RWPE2 (cell line): Measurements from ENCODE around the gene CYP2E1.
"Not testable (repeated sequence)": the region's sequence is repeated elsewhere in the genome, so short reads cannot be mapped to it uniquely, and the experiment has no call there.

Experiments used
- ATAC-seq: fragments of 200-7000 bp; cut with Tn5 transposase; 3 replicates; pipeline ENCODE4 v1.9.1; 2021; ENCODE audit warnings: low read depth
- DNase-seq: peaks from one replicate; pipeline ENCODE4 v3.0.0-alpha.2; 2020; ENCODE audit warnings: low spot score
- H3K27ac ChIP-seq: fragments of 450-650 bp; 2 replicates; pipeline ENCODE4 v1.5.1; 2017; ENCODE audit warnings: mild to moderate bottlenecking; ENCODE audit not compliant: poor library complexity, severe bottlenecking
- H3K27me3 ChIP-seq: fragments of 250-450 bp; sonication (Bioruptor Pico); 2 replicates; pipeline ENCODE4 v1.5.1; 2021; ENCODE audit warnings: mild to moderate bottlenecking, moderate library complexity; ENCODE audit not compliant: insufficient read depth, poor library complexity, severe bottlenecking
- H3K36me3 ChIP-seq: fragments of 250-450 bp; sonication (Bioruptor Pico); 2 replicates; pipeline ENCODE4 v1.5.1; 2020; ENCODE audit warnings: low read depth, mild to moderate bottlenecking, moderate library complexity
- H3K4me1 ChIP-seq: fragments of 250-450 bp; sonication (Bioruptor Pico); 2 replicates; pipeline ENCODE4 v1.5.1; 2021; ENCODE audit warnings: mild to moderate bottlenecking, moderate library complexity; ENCODE audit not compliant: insufficient read depth, poor library complexity, severe bottlenecking
- H3K4me3 ChIP-seq: fragments of 250-450 bp; sonication (Bioruptor Pico); 2 replicates; pipeline ENCODE4 v1.5.1; 2021; ENCODE audit warnings: mild to moderate bottlenecking, moderate library complexity; ENCODE audit not compliant: severe bottlenecking
- H3K9me3 ChIP-seq: fragments of 250-450 bp; sonication (Bioruptor Pico); 2 replicates; pipeline ENCODE4 v1.5.1; 2021; ENCODE audit warnings: mild to moderate bottlenecking, moderate library complexity; ENCODE audit not compliant: severe bottlenecking
- CTCF ChIP-seq: fragments of 450-650 bp; IDR thresholded peaks from one replicate; pipeline ENCODE4 v1.5.1; 2017; ENCODE audit warnings: mild to moderate bottlenecking, moderate library complexity; ENCODE audit not compliant: poor library complexity, severe bottlenecking

The CYP2E1 gene

DNA sequence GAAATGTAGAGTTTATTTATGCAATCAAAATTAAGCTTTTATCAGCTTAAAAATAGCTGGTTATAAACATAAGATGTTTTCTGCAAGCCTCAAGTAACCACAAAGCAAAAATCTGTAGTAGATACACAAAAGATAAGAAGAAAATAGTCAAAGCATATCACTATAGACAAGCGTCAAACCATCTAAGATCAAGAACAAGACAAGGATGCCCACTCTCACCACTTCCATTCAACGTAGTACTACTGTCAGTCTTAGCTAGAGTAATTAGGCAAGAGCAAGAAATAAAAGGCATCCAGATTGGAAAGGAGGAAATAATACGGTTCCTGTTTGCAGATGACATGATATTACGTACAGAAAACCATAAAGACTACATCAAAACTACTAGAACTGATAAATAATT lies 17.5 kb upstream of the CYP2E1 start:
- no peaks in the 10 kb centered on the region for H3K4me1 ChIP-seq
- no peak for ATAC-seq

DNA sequence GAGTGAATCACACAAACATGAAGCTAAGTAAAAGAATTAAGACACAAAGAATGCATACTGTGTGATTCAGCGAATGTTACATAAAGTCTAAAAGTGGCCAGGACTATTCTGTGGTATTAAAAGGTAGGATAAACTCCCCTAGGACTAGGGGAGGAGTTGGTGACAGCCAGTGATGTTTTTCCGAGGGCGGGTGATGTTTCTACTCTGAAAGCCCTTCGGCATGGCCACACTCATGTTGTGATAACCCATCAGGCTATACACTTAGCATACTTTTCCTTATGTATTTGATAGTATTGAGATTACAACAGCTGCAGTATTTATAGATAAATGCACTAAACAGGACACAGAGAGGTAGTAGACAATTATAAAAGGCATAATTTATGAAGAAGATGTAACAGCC lies 15.8 kb upstream of the CYP2E1 start:
- Histone ChIP-seq H3K27me3 (peaks cover 22% of the 10 kb centered on the region), H3K27ac (no peak overlapping the region), H3K9me3 (no peaks in the 10 kb centered on the region), H3K36me3 (no peaks in the 10 kb centered on the region), H3K4me1 (no peaks in the 10 kb centered on the region), H3K4me3 (no peak overlapping the region)
- DNase-seq: no peak
- TF ChIP-seq CTCF: no peak
- ATAC-seq: no peak

More for the DNA sequence above, 17.5 kb upstream of the CYP2E1 start:
- no peak for TF ChIP-seq CTCF
- Histone ChIP-seq H3K9me3 (no peaks in the 10 kb centered on the region), H3K4me3 (no peak overlapping the region), H3K27me3 (peaks cover 14% of the 10 kb centered on the region), H3K36me3 (no peaks in the 10 kb centered on the region), H3K27ac (no peak overlapping the region)
- no peak for DNase-seq

DNA sequence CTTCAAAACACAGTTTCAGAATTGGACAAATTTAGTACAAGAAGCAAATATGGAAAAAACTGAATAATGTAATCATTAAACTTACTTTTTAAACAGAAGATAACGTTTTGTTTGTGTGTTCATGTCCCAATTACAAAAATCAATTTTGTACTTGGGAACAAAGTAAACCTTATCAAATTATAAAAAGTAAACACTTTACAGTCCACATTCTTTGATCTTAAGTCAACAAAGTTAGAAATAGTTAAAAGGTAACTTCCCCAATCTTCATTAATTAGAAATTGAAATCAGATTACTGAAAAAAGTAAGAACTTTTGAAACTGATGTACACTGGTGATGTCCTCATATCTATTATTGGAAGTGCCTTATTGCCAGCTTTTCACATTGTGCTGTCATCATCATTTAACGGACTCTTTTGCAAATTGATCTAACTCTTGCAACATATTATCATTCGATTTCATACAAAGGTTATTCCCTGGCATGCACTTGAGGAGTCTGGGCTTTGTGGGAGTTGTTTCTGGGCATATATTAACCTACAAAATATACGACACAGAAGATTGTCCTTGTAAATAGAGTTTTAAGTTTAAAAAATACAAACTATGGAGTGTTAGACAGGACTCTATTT lies 15.1 kb upstream of the CYP2E1 start:
- Histone ChIP-seq H3K27ac (no peak overlapping the region), H3K9me3 (no peaks in the 10 kb centered on the region), H3K4me3 (no peak overlapping the region), H3K4me1 (no peaks in the 10 kb centered on the region), H3K27me3 (peaks cover 28% of the 10 kb centered on the region), H3K36me3 (no peaks in the 10 kb centered on the region)
- DNase-seq (no peak), ATAC-seq (no peak)
- TF ChIP-seq CTCF: no peak

DNA sequence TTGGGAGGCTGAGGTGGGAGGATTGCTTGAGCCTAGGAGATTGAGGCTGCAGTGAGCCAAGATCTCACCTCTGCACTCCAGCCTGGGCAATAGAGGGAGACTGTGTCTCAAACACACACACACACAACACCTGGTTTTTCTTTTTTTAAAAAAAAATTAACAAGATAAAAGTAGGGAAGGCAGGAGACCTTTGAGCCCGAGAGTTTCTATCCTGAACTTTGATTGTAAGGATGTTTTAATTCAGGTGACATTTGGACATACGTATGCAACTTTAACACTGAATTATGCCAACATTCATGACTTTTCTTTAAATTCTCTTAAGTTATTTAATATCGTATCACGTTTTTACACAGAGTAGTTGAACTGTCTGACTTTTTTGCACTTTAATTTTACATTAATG lies 11.7 kb upstream of the CYP2E1 start:
- TF ChIP-seq CTCF: no peak
- Histone ChIP-seq H3K36me3 (no peaks in the 10 kb centered on the region), H3K27ac (no peak overlapping the region), H3K4me3 (no peak overlapping the region), H3K9me3 (no peaks in the 10 kb centered on the region), H3K4me1 (no peaks in the 10 kb centered on the region), H3K27me3 (peaks cover 49% of the 10 kb centered on the region)
- ATAC-seq (no peak), DNase-seq (no peak)

DNA sequence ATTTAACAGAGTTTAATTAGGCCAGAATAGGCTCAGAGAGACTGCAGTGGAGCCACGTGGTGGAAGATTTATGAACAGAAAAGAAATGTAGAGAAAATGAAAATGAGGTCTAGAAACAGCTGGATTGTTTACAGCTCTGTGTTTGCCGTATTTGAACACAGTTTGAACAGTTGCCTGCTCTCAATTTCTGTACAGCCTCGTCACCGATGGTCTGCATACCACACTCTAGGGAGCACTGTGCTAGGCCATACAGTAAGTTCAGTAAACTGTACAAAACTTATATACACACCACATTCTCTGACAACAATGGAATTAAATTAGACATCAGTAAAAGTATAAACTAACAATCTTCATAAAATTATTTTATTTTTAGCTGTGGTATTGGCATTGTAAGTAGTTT lies 11.1 kb upstream of the CYP2E1 start:
- ATAC-seq: no peak
- H3K9me3 ChIP-seq: no peaks in the 10 kb centered on the region

DNA sequence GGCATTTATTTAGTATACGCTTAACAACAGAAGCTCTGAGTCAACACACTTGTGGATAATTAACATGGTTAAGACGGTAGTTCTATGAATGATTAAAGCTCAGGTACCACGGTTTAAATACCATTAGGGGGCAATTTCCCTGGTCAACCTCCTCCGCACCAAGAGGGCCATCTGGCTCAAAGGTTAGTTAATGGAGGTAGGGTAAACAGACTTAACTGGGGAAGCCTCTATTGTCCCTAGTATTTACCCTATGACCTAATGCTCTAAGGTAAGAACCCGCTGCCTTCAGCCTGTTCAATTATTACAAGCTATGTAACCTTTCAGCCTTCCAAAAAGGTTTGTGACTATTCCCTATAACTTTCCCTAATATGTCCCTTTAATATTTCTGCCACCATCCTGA lies 8.6 kb upstream of the CYP2E1 start:
- peaks cover 37% of the 10 kb centered on the region for H3K27me3 ChIP-seq
- not testable (repeated sequence) for H3K9me3 ChIP-seq, H3K4me3 ChIP-seq, H3K27ac ChIP-seq, H3K36me3 ChIP-seq, H3K4me1 ChIP-seq, DNase-seq, ATAC-seq

More for the DNA sequence above, 11.1 kb upstream of the CYP2E1 start:
- no peak for TF ChIP-seq CTCF
- Histone ChIP-seq H3K36me3 (no peaks in the 10 kb centered on the region), H3K4me1 (no peaks in the 10 kb centered on the region), H3K27ac (no peak overlapping the region), H3K27me3 (peaks cover 49% of the 10 kb centered on the region), H3K4me3 (no peak overlapping the region)
- DNase-seq: no peak
